GM19372 (cell line): ENCODE results near the gene ZNF771.
"Not testable (repeated sequence)": the region's sequence is repeated elsewhere in the genome, so short reads cannot be mapped to it uniquely, and the experiment has no call there.

ENCODE experiments used
- ATAC-seq: cut with Tn5 transposase; IDR thresholded peaks from one replicate; pipeline ENCODE4 v1.9.1; 2021; ENCODE audit warnings: mild to moderate bottlenecking, low read depth, moderate library complexity; ENCODE audit not compliant: unreplicated experiment

ZNF771 gene

GRCh38 chr16:30374538-30374937, 32.9 kb upstream of the ZNF771 start, which contains the start of gene MYL11:
TSS of gene MYL11 (plus strand) at chr16:30374802. CDS start at chr16:30374858, 56 bp downstream.
- ATAC-seq = no peak

GRCh38 chr16:30375864-30376263, 31.5 kb upstream of the ZNF771 start:
- no peak for ATAC-seq

GRCh38 chr16:30376461-30376902, 30.9 kb upstream of the ZNF771 start:
- no peak for ATAC-seq

- no peak for ATAC-seq
These were observed 30.2 kb upstream of the ZNF771 start for GRCh38 chr16:30377050-30377811.

GRCh38 chr16:30377812-30378235, 29.6 kb upstream of the ZNF771 start:
- peak; percentile 40 for ATAC-seq

GRCh38 chr16:30378236-30379157, 28.9 kb upstream of the ZNF771 start:
- peak; percentile 85 for ATAC-seq

- no peak for ATAC-seq
These were observed 28.1 kb upstream of the ZNF771 start for GRCh38 chr16:30379158-30379783.

- no peak for ATAC-seq
These were observed 27.2 kb upstream of the ZNF771 start for GRCh38 chr16:30380072-30380802.

- ATAC-seq = no peak
These were observed 26.6 kb upstream of the ZNF771 start for GRCh38 chr16:30380803-30381208.

GRCh38 chr16:30381291-30382041, 25.9 kb upstream of the ZNF771 start:
- no peak for ATAC-seq

- ATAC-seq = no peak
These were observed 25.1 kb upstream of the ZNF771 start, which contains the start of gene SEPTIN1 for GRCh38 chr16:30382111-30382881. TSS of gene SEPTIN1 (minus strand) at chr16:30382561. CDS start at chr16:30382542, 19 bp downstream.

GRCh38 chr16:30383521-30383920, 23.9 kb upstream of the ZNF771 start:
- no peak for ATAC-seq

- no peak for ATAC-seq
These were observed 12.7 kb upstream of the ZNF771 start for GRCh38 chr16:30394592-30395154.

- ATAC-seq = no peak
These were observed 12.0 kb upstream of the ZNF771 start, which contains the start of gene ZNF48 for GRCh38 chr16:30395155-30395991. TSS of gene ZNF48 (plus strand) at chr16:30395420. CDS start at chr16:30395795, 375 bp downstream.

- ATAC-seq = no peak
These were observed 11.3 kb upstream of the ZNF771 start for GRCh38 chr16:30395992-30396585.

- ATAC-seq = not testable (repeated sequence)
These were observed 10.8 kb upstream of the ZNF771 start for GRCh38 chr16:30396627-30397026.

GRCh38 chr16:30397056-30397455, 10.3 kb upstream of the ZNF771 start:
- no peak for ATAC-seq
